Thoracic aorta (tissue), 2 donors: Measurements from ENCODE around the gene SHC2. TPM values are rescaled to one million over a fixed set of nuclear protein-coding genes. Genes with fewer than 3 reads are reported as not detected.

Source experiments
- ATAC-seq: fragments of 150-250 bp; one replicate; pipeline ENCODE4 v1.8.0; 2017; ENCODE audit warnings: low read depth; ENCODE audit not compliant: insufficient number of reproducible peaks, low FRiP score
- DNase-seq: peaks from one replicate; pipeline ENCODE4 v3.0.0-alpha.2; 2020; ENCODE audit warnings: low spot score
- H3K27ac ChIP-seq, 2 donors: fragments of 200-600 bp; sonication (generic); 1 replicate in 1 of 2; 2 replicates in 1 of 2; pipeline ENCODE4 v1.5.1; 2016; ENCODE audit warnings: mild to moderate bottlenecking in 2 of 2, moderate library complexity in 2 of 2
- H3K27me3 ChIP-seq: fragments of 200-600 bp; sonication (generic); replicated peaks from 2 replicates; pipeline ENCODE4 v1.6.0; 2016; ENCODE audit warnings: mild to moderate bottlenecking; ENCODE audit not compliant: insufficient read depth
- H3K36me3 ChIP-seq: fragments of 200-600 bp; sonication (generic); one replicate; pipeline ENCODE4 v1.5.1; 2016
- H3K4me1 ChIP-seq, 2 donors: fragments of 200-600 bp; sonication (generic); 1 replicate in 1 of 2; 2 replicates in 1 of 2; pipeline versions ENCODE4 v1.5.1 to v1.6.0; 2016; ENCODE audit warnings: low read depth in 2 of 2, mild to moderate bottlenecking in 1 of 2; ENCODE audit not compliant: control insufficient read depth in 1 of 2
- H3K4me3 ChIP-seq: fragments of 200-600 bp; sonication (generic); 2 replicates; pipeline ENCODE4 v1.5.1; 2016; ENCODE audit warnings: mild to moderate bottlenecking
- H3K9me3 ChIP-seq: fragments of 200-600 bp; sonication (generic); 2 replicates; pipeline ENCODE4 v1.5.1; 2016
- total RNA-seq, 2 donors: library from RNA; depleted of rRNA; stranded (reverse); fragments of >200 nt; gene quantifications; one replicate each; pipeline versions ENCODE4 v1.1.0 to v1.2.3, GENCODE V29; 2016
- TF ChIP-seq, protein P1 (sequence below): fragments of 200-600 bp; sonication (generic); IDR thresholded peaks from one replicate; pipeline ENCODE4 v1.5.1; 2019; ENCODE audit warnings: antibody characterized with exemption

Gene SHC2
- total RNA-seq, 2 donors from 2014 or later: 17.2 to 18.8 TPM

DNA sequence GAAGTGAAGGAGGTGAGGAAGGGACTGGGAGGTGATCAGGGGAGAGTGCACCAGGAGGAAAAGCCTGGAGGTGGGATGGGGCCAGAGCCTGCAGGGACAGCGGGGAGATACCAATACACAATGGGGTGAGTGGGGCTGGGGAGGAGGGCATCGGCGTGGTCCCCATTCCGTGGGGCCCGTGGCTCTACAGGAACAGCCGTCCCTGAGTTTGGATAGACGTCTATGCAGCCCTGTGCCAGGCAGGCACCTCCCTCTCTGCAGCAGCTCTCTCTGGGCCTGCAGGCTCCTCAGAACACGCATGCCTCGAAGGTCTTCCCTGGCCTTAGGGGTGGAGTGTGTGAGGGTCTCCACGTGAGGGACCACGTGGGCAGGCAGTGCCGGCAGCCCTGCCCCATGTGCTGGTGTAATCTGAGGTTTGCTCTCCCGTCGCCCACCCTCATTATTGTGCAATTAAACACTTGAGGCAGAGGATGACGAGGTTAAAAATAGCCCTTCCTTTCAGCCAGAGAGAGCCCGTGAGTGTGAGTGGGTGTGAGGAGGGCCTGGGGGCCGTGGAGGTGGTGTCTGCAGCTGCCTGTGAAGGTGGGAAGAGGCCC is 68.4 kb downstream of the SHC2 start:
- H3K9me3 ChIP-seq: no peaks in the 10 kb centered on the region
- H3K27ac ChIP-seq: no peak overlapping the region
- TF ChIP-seq, protein P1, sequence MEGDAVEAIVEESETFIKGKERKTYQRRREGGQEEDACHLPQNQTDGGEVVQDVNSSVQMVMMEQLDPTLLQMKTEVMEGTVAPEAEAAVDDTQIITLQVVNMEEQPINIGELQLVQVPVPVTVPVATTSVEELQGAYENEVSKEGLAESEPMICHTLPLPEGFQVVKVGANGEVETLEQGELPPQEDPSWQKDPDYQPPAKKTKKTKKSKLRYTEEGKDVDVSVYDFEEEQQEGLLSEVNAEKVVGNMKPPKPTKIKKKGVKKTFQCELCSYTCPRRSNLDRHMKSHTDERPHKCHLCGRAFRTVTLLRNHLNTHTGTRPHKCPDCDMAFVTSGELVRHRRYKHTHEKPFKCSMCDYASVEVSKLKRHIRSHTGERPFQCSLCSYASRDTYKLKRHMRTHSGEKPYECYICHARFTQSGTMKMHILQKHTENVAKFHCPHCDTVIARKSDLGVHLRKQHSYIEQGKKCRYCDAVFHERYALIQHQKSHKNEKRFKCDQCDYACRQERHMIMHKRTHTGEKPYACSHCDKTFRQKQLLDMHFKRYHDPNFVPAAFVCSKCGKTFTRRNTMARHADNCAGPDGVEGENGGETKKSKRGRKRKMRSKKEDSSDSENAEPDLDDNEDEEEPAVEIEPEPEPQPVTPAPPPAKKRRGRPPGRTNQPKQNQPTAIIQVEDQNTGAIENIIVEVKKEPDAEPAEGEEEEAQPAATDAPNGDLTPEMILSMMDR: no peak
- H3K27me3 ChIP-seq: no peaks in the 10 kb centered on the region
- no peaks in the 10 kb centered on the region for H3K36me3 ChIP-seq
- DNase-seq: no peak
- no peak for ATAC-seq
- no peaks in the 10 kb centered on the region for H3K4me1 ChIP-seq
- H3K4me3 ChIP-seq: no peak overlapping the region

DNA sequence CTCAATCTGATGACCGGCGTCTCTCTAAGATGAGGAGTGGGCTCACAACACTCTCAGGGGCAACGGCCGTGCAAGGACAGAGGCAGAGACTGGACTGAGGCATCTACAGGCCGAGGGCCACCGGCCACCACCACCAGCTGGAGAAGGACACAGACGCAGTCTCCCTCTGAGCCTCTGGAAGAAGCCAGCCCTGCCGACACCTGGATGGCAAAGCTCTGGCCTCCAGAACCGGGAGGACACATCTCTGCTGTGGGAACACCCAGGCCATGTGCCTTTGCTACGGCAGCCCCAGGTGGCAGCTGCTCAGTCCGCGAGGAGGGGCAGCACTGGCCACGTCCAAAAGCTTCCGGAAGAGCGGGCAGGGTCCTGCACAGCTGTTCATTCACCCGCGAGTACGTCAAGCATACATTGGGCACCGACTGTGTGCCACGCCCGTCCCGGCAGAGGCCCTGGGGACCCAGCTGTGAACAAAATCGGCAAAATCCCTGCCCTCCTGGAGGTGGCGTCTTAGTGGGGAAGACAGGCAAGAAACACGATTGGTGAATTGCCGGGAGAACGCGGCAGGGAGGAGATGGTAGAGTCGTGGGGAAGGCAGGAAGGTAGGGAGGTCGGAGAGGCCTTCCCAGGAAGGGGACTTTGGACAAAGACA is 69.0 kb downstream of the SHC2 start:
- TF ChIP-seq, protein P1: no peak
- Histone ChIP-seq H3K36me3 (no peaks in the 10 kb centered on the region), H3K4me3 (no peak overlapping the region), H3K9me3 (no peaks in the 10 kb centered on the region), H3K4me1 (no peaks in the 10 kb centered on the region), H3K27me3 (no peaks in the 10 kb centered on the region), H3K27ac (no peak overlapping the region)
- ATAC-seq (no peak), DNase-seq (no peak)

DNA sequence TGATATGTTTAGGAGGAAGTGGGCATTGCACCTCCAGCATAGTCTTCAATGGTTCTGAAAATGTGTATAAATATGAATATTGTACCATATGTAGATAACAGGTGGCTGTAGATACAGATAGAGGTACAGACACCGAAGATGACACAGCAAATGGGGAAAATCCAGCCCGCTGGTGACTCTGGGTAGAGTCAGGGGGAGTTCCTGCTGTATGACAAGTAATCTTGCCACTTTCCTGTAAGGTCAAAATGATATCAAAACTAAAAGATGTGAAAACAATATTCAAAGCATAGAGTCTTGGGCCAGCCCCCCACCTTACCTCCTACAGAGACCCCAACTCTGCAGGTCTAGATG is 69.7 kb downstream of the SHC2 start:
- H3K4me3 ChIP-seq: no peak overlapping the region
- no peak for DNase-seq
- ATAC-seq: no peak
- H3K27ac ChIP-seq: no peak overlapping the region
- H3K36me3 ChIP-seq: no peaks in the 10 kb centered on the region
- TF ChIP-seq, protein P1: no peak
- no peaks in the 10 kb centered on the region for H3K9me3 ChIP-seq
- no peaks in the 10 kb centered on the region for H3K4me1 ChIP-seq
- no peaks in the 10 kb centered on the region for H3K27me3 ChIP-seq

DNA sequence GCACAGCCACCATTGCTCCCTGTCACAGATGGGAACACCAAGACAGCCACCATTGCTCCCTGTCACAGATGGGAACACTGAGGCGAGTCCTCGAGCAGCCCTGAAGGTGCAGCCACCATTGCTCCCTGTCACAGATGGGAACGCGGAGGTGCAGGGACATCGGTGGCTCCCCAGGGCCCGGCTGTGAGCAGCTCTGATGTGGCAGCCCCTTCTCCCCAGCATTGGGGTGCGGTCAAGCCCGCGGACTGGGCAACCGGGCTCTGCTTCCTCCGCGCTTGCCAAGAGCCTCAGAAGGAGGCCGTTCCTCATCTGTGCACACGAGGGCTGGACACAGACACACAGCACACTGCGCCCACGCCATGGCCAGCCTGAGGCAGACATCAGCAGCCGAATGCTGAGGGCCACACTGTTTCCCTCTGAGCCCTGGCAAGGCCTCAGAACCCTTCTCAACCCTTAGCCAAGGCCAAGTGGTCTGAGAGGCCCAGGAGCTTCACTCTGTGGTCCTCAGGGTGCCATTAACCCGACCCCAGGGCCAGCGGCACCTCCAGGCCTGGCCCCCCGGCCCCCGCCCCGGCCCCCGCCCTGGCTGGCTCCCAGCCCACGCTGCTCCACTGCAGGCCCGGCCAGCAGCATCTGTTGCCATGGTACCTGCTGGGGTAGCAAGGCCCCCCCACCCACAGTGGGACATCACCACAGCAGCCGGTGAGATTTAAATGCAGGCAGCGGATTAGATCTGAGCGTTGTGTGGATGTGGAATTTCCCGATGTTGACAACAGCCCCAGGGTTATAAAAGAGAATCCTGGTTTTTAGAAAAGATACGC is 70.2 kb downstream of the SHC2 start:
- Histone ChIP-seq H3K4me1 (no peaks in the 10 kb centered on the region), H3K4me3 (no peak overlapping the region), H3K27me3 (no peaks in the 10 kb centered on the region), H3K27ac (no peak overlapping the region), H3K9me3 (no peaks in the 10 kb centered on the region), H3K36me3 (no peaks in the 10 kb centered on the region)
- ATAC-seq (no peak), DNase-seq (no peak)
- TF ChIP-seq, protein P1: no peak

DNA sequence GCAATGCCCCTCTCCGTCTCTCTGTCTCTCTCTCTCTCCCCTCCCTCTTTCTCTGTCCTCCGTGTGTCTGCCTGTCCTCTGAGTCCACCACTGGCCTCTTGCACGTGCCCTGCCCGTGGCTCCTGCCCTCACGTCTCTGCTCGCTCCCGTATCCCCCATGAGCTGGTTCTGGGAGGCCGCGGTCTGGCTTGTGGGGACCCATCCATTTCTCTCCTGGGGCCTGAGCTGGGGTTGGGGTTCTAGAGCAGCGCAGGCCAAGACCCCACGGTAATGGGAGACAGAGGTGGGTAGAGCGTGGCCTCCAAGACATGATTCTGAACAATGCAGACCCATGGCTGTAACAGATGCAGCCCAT is 70.9 kb downstream of the SHC2 start:
- DNase-seq: no peak
- Histone ChIP-seq H3K27ac (no peak overlapping the region), H3K36me3 (no peaks in the 10 kb centered on the region), H3K4me1 (no peaks in the 10 kb centered on the region), H3K9me3 (no peaks in the 10 kb centered on the region), H3K4me3 (no peak overlapping the region), H3K27me3 (no peaks in the 10 kb centered on the region)
- no peak for ATAC-seq
- TF ChIP-seq, protein P1: no peak
